Esophagus (tissue), 2 donors: ENCODE data around the gene P3H3. TPM values are rescaled to one million over a fixed set of nuclear protein-coding genes. Genes with fewer than 3 reads are reported as not detected.
"Not testable (repeated sequence)": the region's sequence is repeated elsewhere in the genome, so short reads cannot be mapped to it uniquely, and the experiment has no call there.

Source experiments
- H3K27ac ChIP-seq, 2 donors: one replicate each; pipeline ENCODE4 v1.5.1; 2013; ENCODE audit warnings: low read depth in 2 of 2, mild to moderate bottlenecking in 2 of 2, inconsistent platforms in 1 of 2, low read length in 1 of 2, moderate library complexity in 1 of 2
- H3K27me3 ChIP-seq, 2 donors: one replicate each; pipeline ENCODE4 v1.6.1; 2013; ENCODE audit warnings: low read length in 2 of 2, control low read depth in 1 of 2, mild to moderate bottlenecking in 1 of 2; ENCODE audit not compliant: insufficient read depth in 2 of 2, control insufficient read depth in 1 of 2
- H3K36me3 ChIP-seq, 2 donors: one replicate each; pipeline ENCODE4 v1.6.1; 2013; ENCODE audit warnings: low read length in 1 of 2; ENCODE audit not compliant: control insufficient read depth in 2 of 2, insufficient read depth in 2 of 2
- H3K4me1 ChIP-seq, 2 donors: one replicate each; pipeline ENCODE4 v1.6.1; 2013; ENCODE audit warnings: low read length in 1 of 2; ENCODE audit not compliant: control insufficient read depth in 2 of 2, insufficient read depth in 2 of 2
- H3K4me3 ChIP-seq, 2 donors: one replicate each; pipeline ENCODE4 v1.5.1; 2013; ENCODE audit warnings: low read length in 2 of 2, mild to moderate bottlenecking in 2 of 2, low read depth in 1 of 2, moderate library complexity in 1 of 2
- H3K9me3 ChIP-seq, 2 donors: one replicate each; pipeline ENCODE4 v1.6.1; 2013; ENCODE audit warnings: mild to moderate bottlenecking in 2 of 2, low read depth in 1 of 2, low read length in 1 of 2, moderate library complexity in 1 of 2; ENCODE audit not compliant: control insufficient read depth in 2 of 2, insufficient read depth in 1 of 2
- WGBS, 2 donors: extraction: QIAGEN DNeasy Blood & Tissue Kit; methylation state at CpG; one replicate each; pipeline ENCODE4 v1.1.7; 2013; 5-methylcytosine and 5-hydroxymethylcytosine counted together
- polyA plus RNA-seq, 2 donors: library from polyadenylated mRNA; stranded (reverse); fragments of 200-250 nt; gene quantifications; one replicate each; pipeline ENCODE4 v1.2.3, GENCODE V29; 2013
- donor health status: healthy with polysubstance abuse.
- donor health status: Bipolar disorder and iron deficiency.

P3H3 gene
- polyA plus RNA-seq, 2 donors, result 3.4 to 3.9 TPM

GRCh38 chr12:6860942-6861341 lies 32.7 kb downstream of the P3H3 start:
- no peaks in the 10 kb centered on the region for H3K4me1 ChIP-seq
- H3K4me3 ChIP-seq, result no peak overlapping the region
- H3K27me3 ChIP-seq, result no peaks in the 10 kb centered on the region
- H3K27ac ChIP-seq, result no peak overlapping the region
- H3K9me3 ChIP-seq, result no peaks in the 10 kb centered on the region
- H3K36me3 ChIP-seq, result peaks cover 26 to 61% of the 10 kb centered on the region in 2 donors
- WGBS, 2 donors, result 95 to 96% methylated on average over 7 of the region's 7 CpGs

- Histone ChIP-seq H3K9me3 (no peaks in the 10 kb centered on the region), H3K4me1 (no peaks in the 10 kb centered on the region), H3K36me3 (peaks cover 26 to 59% of the 10 kb centered on the region in 2 donors), H3K27me3 (no peaks in the 10 kb centered on the region), H3K27ac (no peak overlapping the region), H3K4me3 (no peak overlapping the region)
- WGBS, 2 donors, result 91 to 96% methylated on average over 9 of the region's 9 CpGs
Observed at GRCh38 chr12:6861391-6861790, 33.2 kb downstream of the P3H3 start.

GRCh38 chr12:6863033-6863432 lies 34.8 kb downstream of the P3H3 start:
- WGBS, 2 donors, result 90 to 93% methylated on average over 11 of the region's 11 CpGs
- Histone ChIP-seq H3K36me3 (peaks cover 23 to 49% of the 10 kb centered on the region in 2 donors), H3K27me3 (no peaks in the 10 kb centered on the region), H3K4me1 (peaks cover 0 to 4% of the 10 kb centered on the region in 2 donors), H3K9me3 (no peaks in the 10 kb centered on the region), H3K4me3 (no peak overlapping the region), H3K27ac (no peak overlapping the region)

GRCh38 chr12:6863586-6864321 lies 35.5 kb downstream of the P3H3 start:
- H3K4me3 ChIP-seq, result no peak overlapping the region
- no peak overlapping the region for H3K27ac ChIP-seq
- no peaks in the 10 kb centered on the region for H3K9me3 ChIP-seq
- H3K27me3 ChIP-seq, result no peaks in the 10 kb centered on the region
- peaks cover 0 to 8% of the 10 kb centered on the region in 2 donors for H3K4me1 ChIP-seq
- peaks cover 20 to 43% of the 10 kb centered on the region in 2 donors for H3K36me3 ChIP-seq
- 96 to 97% methylated on average over 16 of the region's 16 CpGs for WGBS, 2 donors

- not testable (repeated sequence) for H3K9me3 ChIP-seq, H3K4me3 ChIP-seq, H3K27me3 ChIP-seq, H3K27ac ChIP-seq
- 92 to 94% methylated on average over 5 of the region's 5 CpGs for WGBS, 2 donors
- Histone ChIP-seq H3K36me3 (peaks cover 22 to 43% of the 10 kb centered on the region in 2 donors), H3K4me1 (peaks cover 0 to 17% of the 10 kb centered on the region in 2 donors)
Observed at GRCh38 chr12:6865307-6865706, 37.1 kb downstream of the P3H3 start.

GRCh38 chr12:6866163-6866919 lies 38.1 kb downstream of the P3H3 start:
- WGBS, 2 donors, result 70% methylated on average over 17 to 19 of the region's 19 CpGs
- Histone ChIP-seq H3K36me3 (peaks cover 16 to 43% of the 10 kb centered on the region in 2 donors), H3K4me3 (peak overlapping the region in 1 of 2 donors; percentile 45), H3K4me1 (peaks cover 3 to 22% of the 10 kb centered on the region in 2 donors), H3K27me3 (no peaks in the 10 kb centered on the region), H3K9me3 (no peaks in the 10 kb centered on the region), H3K27ac (peak overlapping the region; percentile 91 to 92)

GRCh38 chr12:6866920-6867412 lies 38.8 kb downstream of the P3H3 start:
- Histone ChIP-seq H3K27ac (peak overlapping the region; percentile 91 to 92), H3K27me3 (no peaks in the 10 kb centered on the region), H3K4me1 (peaks cover 3 to 26% of the 10 kb centered on the region in 2 donors), H3K9me3 (no peaks in the 10 kb centered on the region), H3K36me3 (peaks cover 11 to 42% of the 10 kb centered on the region in 2 donors), H3K4me3 (peak overlapping the region; percentile 45 to 84)
- 1 to 2% methylated on average over 33 of the region's 33 CpGs for WGBS, 2 donors

GRCh38 chr12:6867413-6868210 lies 39.4 kb downstream of the P3H3 start, which contains the start of gene TPI1:
Gene TPI1, plus strand, starts transcription at chr12:6867531. Its CDS starts 36 bp downstream, at chr12:6867567.
- WGBS, 2 donors, result 0% methylated on average over 63 to 86 of the region's 86 CpGs
- H3K27me3 ChIP-seq, result no peaks in the 10 kb centered on the region
- H3K27ac ChIP-seq, result peak within 1 kb of the TSS; percentile 93 to 95
- peaks cover 3 to 29% of the 10 kb centered on the region in 2 donors for H3K4me1 ChIP-seq
- no peaks in the 10 kb centered on the region for H3K9me3 ChIP-seq
- H3K36me3 ChIP-seq, result peaks cover 8 to 42% of the 10 kb centered on the region in 2 donors
- H3K4me3 ChIP-seq, result peak within 1 kb of the TSS; percentile 84 to 96
